Breast epithelium (tissue), 4 donors: ENCODE results near the gene ERICH2. TPM values are rescaled to one million over a fixed set of nuclear protein-coding genes. Genes with fewer than 3 reads are reported as not detected.

ENCODE experiments used
- DNase-seq, 2 donors: peaks; one replicate each; pipeline ENCODE4 v3.0.0-alpha.2; 2019; ENCODE audit warnings: low spot score in 2 of 2
- H3K27ac ChIP-seq, 2 donors: fragments of 200-600 bp; sonication (generic) in 1 of 2; one replicate each; pipeline ENCODE4 v1.5.1; 2016 to 2019; ENCODE audit warnings: mild to moderate bottlenecking in 1 of 2
- H3K27me3 ChIP-seq, 2 donors: fragments of 200-600 bp; sonication (generic) in 1 of 2; one replicate each; pipeline versions ENCODE4 v1.5.1 to v1.6.0; 2017 to 2019; ENCODE audit warnings: control low read depth in 1 of 2, mild to moderate bottlenecking in 1 of 2
- H3K36me3 ChIP-seq: fragments of 200-600 bp; one replicate; pipeline ENCODE4 v1.5.1; 2019
- H3K4me1 ChIP-seq, 2 donors: fragments of 200-600 bp; sonication (generic); one replicate each; pipeline ENCODE4 v1.5.1; 2016 to 2019; ENCODE audit warnings: control low read depth in 1 of 2
- H3K4me3 ChIP-seq, 3 donors: fragments of 200-600 bp; sonication (generic); 1 replicate in 2 of 3; 2 replicates in 1 of 3; pipeline ENCODE4 v1.5.1; 2016 to 2019; ENCODE audit warnings: mild to moderate bottlenecking in 3 of 3, moderate library complexity in 2 of 3
- H3K9me3 ChIP-seq, 2 donors: fragments of 200-600 bp; sonication (generic) in 1 of 2; one replicate each; pipeline ENCODE4 v1.5.1; 2016 to 2019; ENCODE audit warnings: control low read depth in 1 of 2
- CTCF ChIP-seq, 3 donors: fragments of 450-650 bp; IDR thresholded peaks; one replicate each; pipeline ENCODE4 v1.5.1; 2016 to 2017; ENCODE audit warnings: antibody characterized with exemption in 3 of 3, mild to moderate bottlenecking in 3 of 3, moderate library complexity in 3 of 3
- POLR2A ChIP-seq: fragments of 450-650 bp; IDR thresholded peaks from one replicate; pipeline ENCODE4 v1.6.1; 2016; ENCODE audit warnings: antibody characterized with exemption, mild to moderate bottlenecking, moderate library complexity
- POLR2AphosphoS5 ChIP-seq, 3 donors: sonication (generic); formaldehyde crosslinking; IDR thresholded peaks; one replicate each; pipeline ENCODE4 v1.6.1; 2017; ENCODE audit warnings: antibody characterized with exemption in 3 of 3
- intact Hi-C: fragments of 100-400 bp; cut with DNase I; formaldehyde crosslinking; loops from one replicate; pipeline ENCODE4 v1.15.1; 2023; ENCODE audit warnings: low total_unique reads
- total RNA-seq, 3 donors: library from RNA; depleted of rRNA; stranded (reverse); fragments of >200 nt; gene quantifications; one replicate each; pipeline ENCODE4 v1.1.0, GENCODE V29; 2016

ERICH2 gene
- total RNA-seq, 3 donors from 2014 or later, result 0.80 TPM; not detected in 2

DNA sequence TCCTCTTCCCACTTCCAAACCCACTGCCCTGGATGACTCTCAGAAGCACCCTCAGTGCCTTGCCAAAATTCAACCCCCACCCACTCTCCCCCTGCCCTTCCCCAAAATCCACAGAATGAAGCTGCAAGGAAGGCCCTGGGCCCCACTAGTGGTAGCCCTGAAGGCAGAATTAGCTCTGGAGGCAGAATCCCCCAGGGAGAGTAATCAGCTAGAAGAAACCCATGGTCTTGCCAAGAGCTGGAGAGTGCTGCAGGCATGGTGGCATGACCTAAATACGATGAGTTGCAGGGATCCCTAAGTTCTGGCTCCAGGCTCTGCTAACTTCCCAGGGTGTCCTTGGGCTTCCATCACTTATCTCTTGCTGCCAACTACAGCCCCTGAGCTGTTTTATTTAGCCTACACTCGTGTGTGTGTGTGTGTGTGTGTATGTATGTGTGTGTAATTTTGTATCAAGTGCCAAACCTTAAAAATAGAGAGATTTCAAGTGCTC is 54.4 kb downstream of the ERICH2 start:
- Histone ChIP-seq H3K4me3 (no peak overlapping the region), H3K36me3 (no peaks in the 10 kb centered on the region), H3K4me1 (peaks cover 6 to 14% of the 10 kb centered on the region in 2 donors), H3K27ac (no peak overlapping the region), H3K27me3 (peaks cover 14 to 49% of the 10 kb centered on the region in 2 donors), H3K9me3 (no peaks in the 10 kb centered on the region)
- TF ChIP-seq POLR2AphosphoS5 (IDR thresholded peaks at IDR 0.05), result no peak
- no peak for TF ChIP-seq CTCF (IDR thresholded peaks at IDR 0.05)
- TF ChIP-seq POLR2A, result no peak
- intact Hi-C loops, result no loop called here
- no peak for DNase-seq

GRCh38 chr2:170827841-170828532 is 57.8 kb downstream of the ERICH2 start:
- Histone ChIP-seq H3K36me3 (no peaks in the 10 kb centered on the region), H3K4me1 (peaks cover 0 to 7% of the 10 kb centered on the region in 2 donors), H3K9me3 (no peaks in the 10 kb centered on the region), H3K27ac (no peak overlapping the region), H3K27me3 (peaks cover 5 to 15% of the 10 kb centered on the region in 2 donors), H3K4me3 (no peak overlapping the region)
- TF ChIP-seq CTCF (IDR thresholded peaks at IDR 0.05) (no peak), POLR2A (no peak)
- intact Hi-C loops, result no loop called here
- no peak for DNase-seq

GRCh38 chr2:170828533-170828916 is 58.3 kb downstream of the ERICH2 start:
- TF ChIP-seq POLR2A (no peak), CTCF (IDR thresholded peaks at IDR 0.05) (no peak), POLR2AphosphoS5 (IDR thresholded peaks at IDR 0.05) (no peak)
- DNase-seq, result no peak
- intact Hi-C loops, result no loop called here
- H3K9me3 ChIP-seq, result no peaks in the 10 kb centered on the region
- H3K27ac ChIP-seq, result no peak overlapping the region
- no peak overlapping the region for H3K4me3 ChIP-seq
- H3K4me1 ChIP-seq, result peaks cover 0 to 2% of the 10 kb centered on the region in 2 donors
- H3K36me3 ChIP-seq, result no peaks in the 10 kb centered on the region
- peaks cover 2 to 9% of the 10 kb centered on the region in 2 donors for H3K27me3 ChIP-seq

- Histone ChIP-seq H3K27ac (no peak overlapping the region), H3K27me3 (peaks cover 0 to 4% of the 10 kb centered on the region in 2 donors), H3K4me1 (no peaks in the 10 kb centered on the region), H3K4me3 (no peak overlapping the region), H3K36me3 (no peaks in the 10 kb centered on the region), H3K9me3 (no peaks in the 10 kb centered on the region)
- intact Hi-C loops, result no loop called here
- TF ChIP-seq CTCF (IDR thresholded peaks at IDR 0.05) (no peak), POLR2AphosphoS5 (IDR thresholded peaks at IDR 0.05) (no peak), POLR2A (no peak)
- no peak for DNase-seq
Observed at GRCh38 chr2:170829036-170829435, 58.9 kb downstream of the ERICH2 start.

GRCh38 chr2:170830166-170830565 is 60.0 kb downstream of the ERICH2 start:
- Histone ChIP-seq H3K27me3 (no peaks in the 10 kb centered on the region), H3K9me3 (no peaks in the 10 kb centered on the region), H3K4me1 (no peaks in the 10 kb centered on the region), H3K4me3 (no peak overlapping the region), H3K36me3 (no peaks in the 10 kb centered on the region), H3K27ac (no peak overlapping the region)
- DNase-seq, result no peak
- no peak for TF ChIP-seq POLR2AphosphoS5 (IDR thresholded peaks at IDR 0.05)
- no peak for TF ChIP-seq POLR2A
- no peak for TF ChIP-seq CTCF (IDR thresholded peaks at IDR 0.05)
- intact Hi-C loops, result no loop called here
